ENCODE results near the gene ASB15. TPM values are rescaled to one million over a fixed set of nuclear protein-coding genes. Genes with fewer than 3 reads are reported as not detected.

Gene ASB15
- total and polyA plus RNA-seq, 2 of the 4 experiments (the other 2 are of a cell fraction): not detected

GRCh38 chr7:123553159-123553558 is 48.5 kb upstream of the ASB15 start:
- in situ Hi-C loops (cut with MboI; ENCODE audit: low sequenced_read_pairs): no loop called here
- Histone ChIP-seq H3K18ac (ENCODE audit: low read depth, low read length) (no peak overlapping the region), H4K8ac (ENCODE audit: low read depth in 2 of 2, low read length in 2 of 2) (no peak overlapping the region), H3K9me1 (ENCODE audit: insufficient read depth, low read length) (peaks cover 2% of the 10 kb centered on the region; the same call in 1 of the 2 replicates), H3K4me2 (ENCODE audit: low read depth, low read length) (no peak overlapping the region), H4K91ac (ENCODE audit: insufficient read depth, low read depth, low read length) (no peak overlapping the region), H3K9me3 (ENCODE audit: control insufficient read depth, insufficient read depth, low read length) (no peaks in the 10 kb centered on the region), H3K4me1 (ENCODE audit: control insufficient read depth, insufficient read depth, low read length) (peaks cover 2% of the 10 kb centered on the region; the same call in 1 of the 2 replicates), H3K27ac (ENCODE audit: insufficient read depth, low read length) (no peak overlapping the region), H3K4ac (ENCODE audit: low read depth, low read length) (no peak overlapping the region), H2AFZ (replicated peaks; ENCODE audit: low read length, poor library complexity) (no peak overlapping the region), H3K36me3 (ENCODE audit: control insufficient read depth, insufficient read depth, low read length) (peaks cover 7% of the 10 kb centered on the region), H3K23ac (ENCODE audit: low read depth, low read length) (no peak overlapping the region), H3K14ac (replicated peaks; ENCODE audit: low read depth, low read length) (no peak overlapping the region), H3K9ac (ENCODE audit: low read depth, low read length) (no peak overlapping the region), H4K20me1 (ENCODE audit: insufficient read depth, low read length) (no peaks in the 10 kb centered on the region), H3K56ac (ENCODE audit: extremely low read depth, insufficient read depth, low read length) (no peak overlapping the region), H4K5ac (ENCODE audit: low read depth, low read length) (no peak overlapping the region), H3K79me1 (ENCODE audit: low read depth in 1 of 2, low read length in 2 of 2) (peaks cover 11 to 34% of the 10 kb centered on the region in 2 experiments), H2AK5ac (ENCODE audit: low read depth, low read length) (no peak overlapping the region), H2BK20ac (ENCODE audit: low read depth, low read length) (no peak overlapping the region), H2BK120ac (ENCODE audit: low read depth, low read length) (no peak overlapping the region), H2AK9ac (replicated peaks; ENCODE audit: low read depth, low read length, poor library complexity) (no peak overlapping the region), H3K27me3 (ENCODE audit: control insufficient read depth, insufficient read depth, low read length) (no peaks in the 10 kb centered on the region), H3K4me3 (ENCODE audit: insufficient read depth, low read depth, low read length) (no peak overlapping the region), H2BK15ac (ENCODE audit: low read depth, low read length) (no peak overlapping the region), H2BK5ac (ENCODE audit: low read depth, low read length, poor library complexity, severe bottlenecking) (no peak overlapping the region)
- dilution Hi-C loops (cut with HindIII; ENCODE audit: low sequenced_read_pairs, unreplicated experiment): no loop called here
- no peak for DNase-seq
- CTCF ChIA-PET: no interaction called here
- WGBS, 2 experiments (ENCODE audit: extremely low coverage in 2 of 2, insufficient read length in 1 of 2): no CpG with 5 or more reads among the region's 3 CpGs
- intact Hi-C loops (cut with micrococcal nuclease): no loop called here
- ATAC-seq (ENCODE audit: low read depth): no peak
- TF ChIP-seq BHLHE40 (IDR thresholded peaks at IDR 0.05; ENCODE audit: low read depth, low read length) (no peak), ELK1 (IDR thresholded peaks at IDR 0.05; ENCODE audit: borderline replicate concordance, low read depth, low read length) (no peak)
- no TSS peak for BruUV-seq (replicated peaks)
- POLR2A ChIA-PET (ENCODE audit: unreplicated experiment): no interaction called here

Measured in IMR-90 (cell line).